A673 (cell line): ENCODE results near the gene LIM2.

Source experiments
- EZH2 ChIP-seq: fragments of 200-600 bp; sonication (generic); IDR thresholded peaks from 2 replicates; pipeline ENCODE4 v1.6.1; 2017; ENCODE audit warnings: borderline replicate concordance, low read depth, mild to moderate bottlenecking, mixed read lengths, antibody characterized with exemption, low read length; ENCODE audit not compliant: poor library complexity, severe bottlenecking
- TF ChIP-seq, protein P1 (sequence below): fragments of 300-800, 200-600 bp; sonication (generic); conservative IDR thresholded peaks from 2 replicates; pipeline ENCODE4 v1.5.1; 2017; ENCODE audit warnings: low read depth, mild to moderate bottlenecking, antibody characterized with exemption, low read length, moderate library complexity, mixed read lengths

DNA sequence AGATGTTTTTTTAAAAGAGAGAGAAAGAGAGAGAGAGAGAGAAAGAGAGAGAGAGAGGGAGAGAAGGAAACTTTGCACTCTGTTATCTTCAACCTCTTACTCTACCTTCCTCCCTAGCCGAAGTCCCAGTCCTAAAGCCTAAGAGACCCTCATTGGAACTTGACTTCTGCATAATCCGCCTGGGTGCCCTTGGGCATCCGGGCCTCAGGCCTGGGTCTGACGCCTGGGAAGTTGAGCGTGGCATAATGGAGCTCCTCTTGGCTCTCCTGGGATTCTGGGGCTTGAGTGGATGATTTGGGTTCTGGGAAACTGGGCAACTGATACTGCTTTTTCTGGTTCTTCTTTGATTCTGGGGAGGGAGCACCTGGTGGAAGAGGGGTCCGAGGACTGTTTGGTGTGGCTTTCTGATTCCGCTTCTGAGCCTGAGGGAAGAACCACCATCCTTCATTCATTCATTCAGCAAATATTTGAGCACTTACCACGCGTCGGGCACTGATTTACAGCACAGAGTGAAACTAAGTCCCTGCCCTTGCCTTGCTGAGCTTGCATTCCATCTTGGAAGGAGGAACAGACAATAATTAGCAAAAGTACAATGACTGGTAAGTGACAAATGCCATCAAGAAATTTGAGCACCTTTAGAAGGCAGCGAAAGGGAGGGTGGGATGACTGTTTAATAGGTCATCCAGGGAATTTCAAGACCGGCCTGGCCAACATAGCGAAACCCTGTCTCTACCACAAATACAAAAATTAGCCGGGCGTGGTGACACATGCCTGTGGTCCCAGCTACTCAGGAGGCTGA lies 23.4 kb upstream of the LIM2 start:
- no peak for TF ChIP-seq EZH2
- TF ChIP-seq, protein P1, sequence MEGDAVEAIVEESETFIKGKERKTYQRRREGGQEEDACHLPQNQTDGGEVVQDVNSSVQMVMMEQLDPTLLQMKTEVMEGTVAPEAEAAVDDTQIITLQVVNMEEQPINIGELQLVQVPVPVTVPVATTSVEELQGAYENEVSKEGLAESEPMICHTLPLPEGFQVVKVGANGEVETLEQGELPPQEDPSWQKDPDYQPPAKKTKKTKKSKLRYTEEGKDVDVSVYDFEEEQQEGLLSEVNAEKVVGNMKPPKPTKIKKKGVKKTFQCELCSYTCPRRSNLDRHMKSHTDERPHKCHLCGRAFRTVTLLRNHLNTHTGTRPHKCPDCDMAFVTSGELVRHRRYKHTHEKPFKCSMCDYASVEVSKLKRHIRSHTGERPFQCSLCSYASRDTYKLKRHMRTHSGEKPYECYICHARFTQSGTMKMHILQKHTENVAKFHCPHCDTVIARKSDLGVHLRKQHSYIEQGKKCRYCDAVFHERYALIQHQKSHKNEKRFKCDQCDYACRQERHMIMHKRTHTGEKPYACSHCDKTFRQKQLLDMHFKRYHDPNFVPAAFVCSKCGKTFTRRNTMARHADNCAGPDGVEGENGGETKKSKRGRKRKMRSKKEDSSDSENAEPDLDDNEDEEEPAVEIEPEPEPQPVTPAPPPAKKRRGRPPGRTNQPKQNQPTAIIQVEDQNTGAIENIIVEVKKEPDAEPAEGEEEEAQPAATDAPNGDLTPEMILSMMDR: no peak
